Astrocyte of the cerebellum (primary cell): Measurements from ENCODE around the gene SH3BP5.
A peak's percentile ranks its signal among the peaks of the same experiment; 100 is the strongest.

Experiments used
- DNase-seq: peaks from one replicate; pipeline ENCODE4 v3.0.0-alpha.2; 2011; ENCODE audit warnings: low read depth
- H3K4me3 ChIP-seq: 2 replicates; pipeline ENCODE4 v1.5.1; 2011; ENCODE audit warnings: mild to moderate bottlenecking, low read depth, low read length, moderate library complexity
- CTCF ChIP-seq: IDR thresholded peaks from 2 replicates; pipeline ENCODE4 v1.5.1; 2012; ENCODE audit warnings: low read length, low read depth, moderate library complexity, mild to moderate bottlenecking; ENCODE audit errors: missing control alignments
- in situ Hi-C: cut with HindIII; loops from 2 replicates; pipeline ENCODE4 v1.10.0; 2017; ENCODE audit warnings: low sequenced_read_pairs

Gene SH3BP5

GRCh38 chr3:15253023-15253697 is 79.2 kb downstream of the SH3BP5 start:
- DNase-seq = no peak
- in situ Hi-C loops = loop anchor here (5.0 to 25.0 kb wide), 2 partner anchors 154 to 284 kb away; no protein-coding TSS in a partner anchor
- no peak overlapping the region for H3K4me3 ChIP-seq
- no peak for TF ChIP-seq CTCF

DNA sequence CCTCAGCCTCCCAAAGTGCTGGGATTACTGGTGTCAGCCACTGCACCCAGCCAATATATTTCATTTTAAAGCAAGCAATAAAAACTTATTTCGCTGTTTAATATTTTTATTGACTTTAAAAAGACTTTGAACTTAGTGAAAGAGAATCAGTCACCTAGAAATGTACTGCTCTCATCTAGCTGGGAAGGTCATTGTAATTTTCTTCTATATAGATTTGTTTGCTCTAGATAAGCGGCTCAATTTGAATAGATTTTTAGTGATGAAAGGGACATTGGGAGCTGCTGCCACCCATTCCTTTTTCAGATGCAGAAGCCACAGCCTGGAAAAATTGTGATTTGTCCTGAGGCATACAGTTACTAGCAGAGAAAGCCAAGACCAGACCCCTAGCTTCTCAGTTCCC is 86.2 kb downstream of the SH3BP5 start:
- in situ Hi-C loops = no loop called here
- TF ChIP-seq CTCF = no peak
- no peak overlapping the region for H3K4me3 ChIP-seq
- no peak for DNase-seq

DNA sequence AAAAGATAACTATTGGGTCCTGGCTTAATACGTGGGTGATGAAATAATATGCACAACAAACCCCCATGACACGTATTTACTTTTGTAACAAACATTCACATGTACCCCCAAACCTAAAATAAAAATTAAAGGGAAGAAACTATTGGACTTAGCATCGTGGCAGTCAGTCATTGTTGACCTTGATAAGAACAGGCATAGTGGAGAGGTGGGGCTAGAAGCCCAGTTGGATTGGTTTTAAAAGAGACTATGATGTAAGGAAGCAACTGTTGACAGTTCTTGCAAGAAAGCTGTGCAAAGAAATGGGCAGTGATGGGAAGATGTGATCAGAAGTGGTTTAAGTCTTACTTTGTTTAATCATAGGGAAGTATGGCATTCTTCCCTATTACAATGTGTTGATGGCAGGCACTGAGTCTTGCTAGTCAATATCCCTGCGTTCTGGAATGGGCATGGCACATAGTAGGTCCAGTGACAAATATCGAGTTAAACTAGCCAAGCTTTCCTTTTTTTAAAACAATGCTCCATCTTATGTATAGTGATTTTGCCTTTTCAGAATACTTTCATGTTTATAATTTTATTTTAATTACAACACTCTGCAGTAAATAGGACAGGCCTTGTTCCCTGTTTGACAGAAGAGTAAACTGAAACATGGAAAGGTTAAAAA is 88.4 kb downstream of the SH3BP5 start:
- no peak for DNase-seq
- H3K4me3 ChIP-seq = no peak overlapping the region
- in situ Hi-C loops = no loop called here
- TF ChIP-seq CTCF = no peak

DNA sequence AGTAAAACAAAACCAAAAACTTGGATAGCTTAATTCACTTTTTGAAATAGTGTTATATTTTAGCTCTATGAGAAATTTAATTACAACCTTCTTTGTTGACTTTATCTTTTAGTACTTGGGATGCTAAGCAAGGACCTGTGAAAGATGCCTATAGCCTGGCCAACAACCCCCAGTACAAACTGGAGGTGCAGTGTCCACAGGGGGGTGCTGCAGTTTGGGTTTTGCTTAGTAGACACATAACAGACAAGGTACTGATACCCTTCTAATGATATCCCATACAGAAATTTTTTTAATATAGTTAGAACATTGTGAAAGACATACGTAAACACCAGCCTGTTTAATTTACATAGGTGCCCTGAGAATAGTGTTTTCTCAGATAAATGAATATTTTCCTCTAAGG is 91.0 kb downstream of the SH3BP5 start:
- in situ Hi-C loops = no loop called here

GRCh38 chr3:15229262-15229661 is 103.1 kb downstream of the SH3BP5 start:
- no peak for TF ChIP-seq CTCF
- DNase-seq = no peak
- in situ Hi-C loops = no loop called here
- H3K4me3 ChIP-seq = no peak overlapping the region

More for the DNA sequence above, 91.0 kb downstream of the SH3BP5 start:
- no peak for DNase-seq
- no peak overlapping the region for H3K4me3 ChIP-seq
- TF ChIP-seq CTCF = peak; percentile 39

DNA sequence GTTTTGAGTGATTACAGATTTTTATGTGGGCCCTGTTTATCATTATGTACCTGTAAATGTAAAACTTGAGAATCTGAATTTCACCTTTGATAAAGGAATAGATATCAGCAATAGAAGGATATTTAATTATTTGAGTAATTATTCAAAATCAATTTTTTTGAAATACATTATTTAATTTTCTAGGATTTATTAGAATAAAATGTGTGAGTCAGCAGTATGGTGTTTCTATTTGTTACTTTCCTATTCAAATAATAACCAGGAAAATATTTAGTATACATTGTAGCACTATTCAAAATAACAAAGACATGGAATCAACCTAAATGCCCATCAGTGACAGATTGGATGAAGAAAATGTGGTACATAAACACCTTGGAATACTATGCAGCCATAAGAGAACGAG is 104.2 kb downstream of the SH3BP5 start:
- TF ChIP-seq CTCF = no peak
- no peak for DNase-seq
- H3K4me3 ChIP-seq = no peak overlapping the region
- in situ Hi-C loops = no loop called here
